Measurements from ENCODE around the gene MRPS25.

The MRPS25 gene

GRCh38 chr3:15096046-15096445 lies 30.9 kb upstream of the MRPS25 start:
- no peak for DNase-seq
- H3K27ac Mint-ChIP-seq = peak overlapping the region; percentile 47
- H3K36me3 Mint-ChIP-seq = peaks cover 8 to 36% of the 10 kb centered on the region in 2 donors
- H3K4me3 Mint-ChIP-seq = no peak overlapping the region
- ATAC-seq (replicated peaks) = no peak
- H3K4me1 Mint-ChIP-seq = peaks cover 13 to 24% of the 10 kb centered on the region in 2 donors
- no peaks in the 10 kb centered on the region for H3K9me3 Mint-ChIP-seq
- peaks cover 4 to 6% of the 10 kb centered on the region in 2 donors for H3K27me3 Mint-ChIP-seq

GRCh38 chr3:15094187-15094875 lies 29.2 kb upstream of the MRPS25 start:
- peaks cover 4 to 6% of the 10 kb centered on the region in 2 donors for H3K27me3 Mint-ChIP-seq
- no peak for DNase-seq
- H3K4me1 Mint-ChIP-seq = peaks cover 13 to 16% of the 10 kb centered on the region in 2 donors
- no peak overlapping the region for H3K4me3 Mint-ChIP-seq
- peaks cover 15 to 48% of the 10 kb centered on the region in 2 donors for H3K36me3 Mint-ChIP-seq
- H3K27ac Mint-ChIP-seq = no peak overlapping the region
- H3K9me3 Mint-ChIP-seq = no peaks in the 10 kb centered on the region
- no peak for ATAC-seq (replicated peaks)

- no peak for ATAC-seq (replicated peaks)
- Mint-ChIP-seq H3K27ac (no peak overlapping the region), H3K27me3 (peaks cover under 1 to 1% of the 10 kb centered on the region in 2 donors), H3K4me3 (no peak overlapping the region), H3K9me3 (no peaks in the 10 kb centered on the region), H3K36me3 (peaks cover 12 to 38% of the 10 kb centered on the region in 2 donors), H3K4me1 (peaks cover 2 to 3% of the 10 kb centered on the region in 2 donors)
- DNase-seq = no peak
Observed at GRCh38 chr3:15092686-15093085, 27.6 kb upstream of the MRPS25 start.

DNA sequence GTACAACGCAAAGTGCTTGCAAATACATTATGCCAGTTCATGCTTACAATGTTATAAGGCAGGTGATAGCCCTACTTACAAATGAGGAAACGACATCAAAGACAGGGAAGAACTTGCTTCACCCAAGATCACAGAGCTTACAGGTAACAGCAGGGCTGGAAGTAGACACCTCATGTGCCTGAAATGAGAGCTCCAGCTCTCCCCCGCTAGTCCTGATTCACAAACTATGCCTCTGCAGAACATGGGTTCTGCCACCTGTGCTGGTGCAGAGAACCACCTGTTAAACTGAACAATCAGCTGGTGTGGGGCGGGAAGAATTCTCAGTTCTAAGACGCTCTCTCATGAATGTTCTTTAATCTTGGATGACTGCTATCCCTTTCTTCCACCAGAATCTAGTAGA lies 26.5 kb upstream of the MRPS25 start:
- no peak for ATAC-seq (replicated peaks)
- H3K36me3 Mint-ChIP-seq = peaks cover 12 to 45% of the 10 kb centered on the region in 2 donors
- no peaks in the 10 kb centered on the region for H3K9me3 Mint-ChIP-seq

GRCh38 chr3:15089201-15089600 lies 24.1 kb upstream of the MRPS25 start:
- no peaks in the 10 kb centered on the region for H3K27me3 Mint-ChIP-seq
- no peak overlapping the region for H3K27ac Mint-ChIP-seq
- H3K36me3 Mint-ChIP-seq = peaks cover 21 to 44% of the 10 kb centered on the region in 2 donors
- no peaks in the 10 kb centered on the region for H3K9me3 Mint-ChIP-seq
- H3K4me3 Mint-ChIP-seq = no peak overlapping the region
- DNase-seq (no peak), ATAC-seq (replicated peaks) (no peak)
- H3K4me1 Mint-ChIP-seq = peaks cover 0 to 3% of the 10 kb centered on the region in 2 donors

More for the DNA sequence above, 26.5 kb upstream of the MRPS25 start:
- DNase-seq = no peak
- H3K27ac Mint-ChIP-seq = no peak overlapping the region
- H3K27me3 Mint-ChIP-seq = no peaks in the 10 kb centered on the region
- no peak overlapping the region for H3K4me3 Mint-ChIP-seq
- H3K4me1 Mint-ChIP-seq = peaks cover 0 to 3% of the 10 kb centered on the region in 2 donors

DNA sequence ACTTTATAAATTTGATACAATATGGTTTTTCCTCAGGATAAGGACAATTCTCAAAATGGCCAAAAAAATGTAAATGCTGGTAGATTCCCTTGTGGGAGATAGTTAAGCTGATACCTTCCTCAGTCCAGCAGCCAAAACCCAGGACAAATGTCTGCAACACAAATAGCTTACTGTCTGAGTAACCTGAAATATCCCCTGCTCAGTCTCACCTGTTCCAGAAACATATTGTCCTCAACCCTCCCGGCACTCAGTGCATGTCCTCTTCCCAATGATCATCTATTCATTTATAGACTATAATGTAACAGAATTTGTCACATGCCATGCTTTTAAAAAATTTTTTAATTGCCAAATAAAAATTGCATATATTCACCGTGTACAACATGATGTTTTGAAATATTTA lies 21.6 kb upstream of the MRPS25 start:
- ATAC-seq (replicated peaks) = no peak
- no peak overlapping the region for H3K4me3 Mint-ChIP-seq
- H3K9me3 Mint-ChIP-seq = no peaks in the 10 kb centered on the region
- H3K4me1 Mint-ChIP-seq = peaks cover 0 to 7% of the 10 kb centered on the region in 2 donors
- no peak overlapping the region for H3K27ac Mint-ChIP-seq
- H3K36me3 Mint-ChIP-seq = peaks cover 36 to 57% of the 10 kb centered on the region in 2 donors
- no peak for DNase-seq
- no peaks in the 10 kb centered on the region for H3K27me3 Mint-ChIP-seq

DNA sequence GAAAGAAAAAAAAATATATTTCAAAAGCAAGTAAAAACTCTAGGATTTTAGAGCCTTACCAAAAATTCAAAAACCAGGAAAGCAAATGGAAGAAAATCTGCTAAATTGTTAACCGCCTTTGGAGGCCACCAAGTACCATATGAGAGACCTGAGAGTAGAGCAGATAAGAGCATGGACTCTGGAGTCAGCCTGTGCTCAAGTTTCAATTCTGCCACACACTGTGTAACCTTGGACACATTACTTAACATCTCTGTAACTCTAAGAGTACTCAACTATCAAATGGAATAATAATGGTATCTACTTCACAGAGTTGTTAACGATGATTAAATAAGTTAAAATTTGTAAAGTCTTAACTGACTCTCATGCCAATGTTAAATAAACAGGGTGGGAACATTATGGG lies 21.1 kb upstream of the MRPS25 start:
- Mint-ChIP-seq H3K9me3 (no peaks in the 10 kb centered on the region), H3K36me3 (peaks cover 35 to 57% of the 10 kb centered on the region in 2 donors), H3K27ac (no peak overlapping the region), H3K4me3 (no peak overlapping the region), H3K4me1 (peaks cover 0 to 4% of the 10 kb centered on the region in 2 donors), H3K27me3 (no peaks in the 10 kb centered on the region)
- DNase-seq (no peak), ATAC-seq (replicated peaks) (no peak)

GRCh38 chr3:15083252-15083651 lies 18.1 kb upstream of the MRPS25 start:
- no peak for ATAC-seq (replicated peaks)
- peaks cover 0 to 5% of the 10 kb centered on the region in 2 donors for H3K4me1 Mint-ChIP-seq
- no peak overlapping the region for H3K4me3 Mint-ChIP-seq
- peaks cover 39 to 63% of the 10 kb centered on the region in 2 donors for H3K36me3 Mint-ChIP-seq
- H3K27ac Mint-ChIP-seq = no peak overlapping the region
- no peaks in the 10 kb centered on the region for H3K27me3 Mint-ChIP-seq
- H3K9me3 Mint-ChIP-seq = no peaks in the 10 kb centered on the region
- DNase-seq = no peak

DNA sequence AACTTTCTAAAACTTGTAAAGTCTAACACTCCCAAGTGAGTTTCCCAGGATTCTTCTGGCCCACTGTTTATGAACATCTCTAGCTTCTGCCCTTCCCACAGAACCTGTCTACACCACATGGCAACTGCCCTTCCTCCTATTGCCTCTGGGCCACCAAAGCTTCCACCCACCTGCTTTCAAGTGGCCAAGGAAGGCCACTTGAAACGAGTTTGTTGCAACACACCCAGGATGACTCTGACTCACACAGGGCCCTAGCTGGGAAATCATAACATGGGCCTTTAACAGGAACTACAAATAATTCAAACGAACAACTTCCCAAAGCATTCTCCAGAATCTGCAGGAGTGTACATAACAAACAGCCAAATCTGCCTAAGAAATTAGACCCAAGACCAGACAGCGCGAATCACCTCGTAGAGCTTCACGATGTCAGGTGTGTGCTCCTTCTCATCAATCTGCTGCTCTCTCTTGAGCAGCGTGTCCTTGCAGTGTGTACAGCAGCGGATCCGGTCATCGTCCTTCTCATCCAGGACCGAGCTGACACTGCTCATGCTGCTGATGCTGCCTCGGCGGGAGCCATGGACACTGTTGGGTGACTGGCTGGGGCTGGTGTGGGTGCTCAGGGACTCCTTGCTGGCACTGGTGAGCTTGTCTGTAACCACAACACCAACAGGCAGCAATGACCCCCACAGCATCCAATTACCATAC lies 17.0 kb upstream of the MRPS25 start:
- DNase-seq = no peak
- Mint-ChIP-seq H3K4me3 (no peak overlapping the region), H3K36me3 (peaks cover 45 to 68% of the 10 kb centered on the region in 2 donors), H3K27me3 (no peaks in the 10 kb centered on the region), H3K27ac (no peak overlapping the region), H3K4me1 (peaks cover 0 to 5% of the 10 kb centered on the region in 2 donors), H3K9me3 (no peaks in the 10 kb centered on the region)
- ATAC-seq (replicated peaks) = no peak

- Mint-ChIP-seq H3K36me3 (peaks cover 46 to 73% of the 10 kb centered on the region in 2 donors), H3K27ac (no peak overlapping the region), H3K4me1 (peaks cover 8 to 10% of the 10 kb centered on the region in 2 donors), H3K27me3 (no peaks in the 10 kb centered on the region), H3K9me3 (no peaks in the 10 kb centered on the region), H3K4me3 (no peak overlapping the region)
- no peak for ATAC-seq (replicated peaks)
- no peak for DNase-seq
Observed at GRCh38 chr3:15079091-15079490, 14.0 kb upstream of the MRPS25 start.

DNA sequence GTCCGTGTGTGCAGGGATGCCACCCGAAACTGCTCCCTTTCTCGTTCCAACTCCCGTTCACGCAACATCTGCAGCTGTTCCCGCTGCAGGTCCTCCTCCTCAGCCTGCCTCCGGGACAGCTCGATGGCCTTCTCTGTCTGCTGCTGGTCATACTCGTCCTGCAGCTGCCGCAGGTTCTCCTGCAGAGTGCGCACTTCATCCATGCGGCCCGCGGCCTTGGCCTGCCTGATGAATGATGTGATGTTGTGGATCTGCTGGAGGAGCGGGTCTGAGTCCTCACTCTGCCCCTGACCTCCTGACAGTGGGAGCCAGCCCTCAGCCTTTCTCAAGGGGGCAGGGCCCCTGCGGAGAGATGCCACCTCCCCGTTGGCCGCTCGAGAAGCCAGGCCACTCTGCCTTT lies 9.4 kb upstream of the MRPS25 start:
- Mint-ChIP-seq H3K27ac (no peak overlapping the region), H3K4me3 (no peak overlapping the region), H3K36me3 (peaks cover 37 to 56% of the 10 kb centered on the region in 2 donors), H3K4me1 (peaks cover 8 to 14% of the 10 kb centered on the region in 2 donors), H3K9me3 (no peaks in the 10 kb centered on the region), H3K27me3 (no peaks in the 10 kb centered on the region)
- no peak for DNase-seq
- ATAC-seq (replicated peaks) = no peak

DNA sequence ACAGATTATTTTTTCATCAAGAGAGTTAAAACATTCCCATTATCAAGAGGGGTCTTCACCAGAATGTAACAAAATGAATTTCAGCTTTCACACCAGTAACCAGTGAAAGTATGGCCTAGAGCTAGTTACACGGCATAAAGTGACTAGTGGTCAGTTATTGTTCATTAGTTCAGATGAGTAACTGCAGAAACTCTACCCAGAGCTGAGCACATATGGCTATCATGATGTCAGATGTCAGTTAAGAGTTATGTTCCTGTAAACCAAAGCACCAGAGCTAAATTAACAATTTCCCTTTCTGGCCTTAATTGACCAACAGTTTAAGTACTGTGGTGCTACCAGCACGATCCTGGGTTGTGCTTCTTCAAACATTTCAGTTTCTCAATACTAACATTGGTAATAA lies 6.6 kb upstream of the MRPS25 start:
- H3K4me3 Mint-ChIP-seq = no peak overlapping the region
- peaks cover 31 to 57% of the 10 kb centered on the region in 2 donors for H3K36me3 Mint-ChIP-seq
- no peak for ATAC-seq (replicated peaks)
- no peaks in the 10 kb centered on the region for H3K27me3 Mint-ChIP-seq
- H3K4me1 Mint-ChIP-seq = peaks cover 8 to 14% of the 10 kb centered on the region in 2 donors
- peak overlapping the region; percentile 9 for H3K27ac Mint-ChIP-seq
- DNase-seq = no peak
- no peaks in the 10 kb centered on the region for H3K9me3 Mint-ChIP-seq

DNA sequence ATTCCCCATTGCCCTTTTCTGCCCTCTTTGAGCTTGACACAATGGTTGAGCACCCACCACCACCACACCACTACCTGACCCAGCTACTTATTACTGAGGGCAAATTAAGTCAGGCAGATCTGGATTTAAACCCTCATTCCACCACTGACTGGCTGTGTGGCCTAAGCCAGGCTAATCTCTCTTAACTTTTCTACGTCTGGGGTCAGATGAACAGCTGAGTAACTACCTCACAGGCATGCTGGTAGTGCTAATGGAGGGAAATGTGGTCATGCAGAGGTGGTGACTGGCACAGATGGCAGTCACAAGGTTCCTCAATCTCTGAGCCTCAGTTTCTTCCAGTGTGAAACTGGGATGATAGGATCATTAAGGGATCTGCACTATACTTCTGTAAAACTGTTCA lies 4.3 kb upstream of the MRPS25 start:
- no peak for ATAC-seq (replicated peaks)
- Mint-ChIP-seq H3K36me3 (peaks cover 21 to 43% of the 10 kb centered on the region in 2 donors), H3K4me1 (peaks cover 6 to 13% of the 10 kb centered on the region in 2 donors), H3K27me3 (no peaks in the 10 kb centered on the region), H3K9me3 (no peaks in the 10 kb centered on the region), H3K4me3 (no peak overlapping the region), H3K27ac (no peak overlapping the region)
- DNase-seq = no peak

- no peak for DNase-seq
- H3K27me3 Mint-ChIP-seq = no peaks in the 10 kb centered on the region
- ATAC-seq (replicated peaks) = no peak
- no peak overlapping the region for H3K27ac Mint-ChIP-seq
- peak overlapping the region; percentile 3 to 14 for H3K4me3 Mint-ChIP-seq
- H3K36me3 Mint-ChIP-seq = peaks cover 18 to 35% of the 10 kb centered on the region in 2 donors
- peaks cover 15 to 29% of the 10 kb centered on the region in 2 donors for H3K4me1 Mint-ChIP-seq
- no peaks in the 10 kb centered on the region for H3K9me3 Mint-ChIP-seq
Observed at GRCh38 chr3:15066467-15066866, 1.4 kb upstream of the MRPS25 start.

GRCh38 chr3:15065550-15066007 lies 464 bp upstream of the MRPS25 start:
- Mint-ChIP-seq H3K4me1 (peaks cover 15 to 35% of the 10 kb centered on the region in 2 donors), H3K27me3 (no peaks in the 10 kb centered on the region), H3K27ac (peak overlapping the region; percentile 99), H3K9me3 (no peaks in the 10 kb centered on the region), H3K36me3 (peaks cover 23 to 38% of the 10 kb centered on the region in 2 donors), H3K4me3 (peak overlapping the region; percentile 98 to 99)
- ATAC-seq (replicated peaks) = no peak
- DNase-seq = no peak
